ENCODE data around the gene MRPL22.

DNA sequence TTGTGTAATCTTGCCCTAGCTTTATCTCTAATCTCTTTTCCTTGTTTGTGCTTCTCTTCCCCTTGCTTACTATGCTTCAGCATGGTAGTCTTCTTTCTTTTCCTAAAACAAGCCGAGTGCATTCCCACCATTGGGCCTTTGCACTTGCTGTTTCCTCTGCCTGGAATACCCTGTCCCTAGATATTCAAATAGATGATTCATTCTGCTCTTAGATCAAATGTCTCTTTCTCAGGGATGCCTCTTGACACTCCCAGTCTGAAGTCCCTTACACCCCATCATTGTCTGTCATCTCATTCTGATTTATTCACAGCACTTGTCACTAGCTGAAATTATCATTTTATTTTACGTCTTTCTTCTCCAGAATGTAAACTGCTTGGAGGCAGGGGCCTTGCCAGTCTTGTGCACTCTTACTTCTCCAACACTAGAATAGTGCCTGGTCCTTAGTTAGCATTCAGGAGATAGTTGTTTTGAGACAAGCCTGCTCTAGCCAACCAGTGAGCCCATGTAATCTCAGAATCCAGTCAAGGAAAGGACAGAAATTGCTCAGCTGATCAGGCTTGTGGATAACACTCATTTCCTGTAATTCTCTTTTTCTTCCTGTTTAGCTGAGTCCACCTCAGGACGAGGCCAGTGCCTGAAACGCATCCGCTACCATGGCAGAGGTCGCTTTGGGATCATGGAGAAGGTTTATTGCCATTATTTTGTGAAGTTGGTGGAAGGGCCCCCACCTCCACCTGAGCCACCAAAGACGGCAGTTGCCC, 25.4 kb downstream of the MRPL22 start:
- no peak for TF ChIP-seq CTCF (conservative IDR thresholded peaks at IDR 0.05 in 1 of 2, IDR thresholded peaks at IDR 0.05 in 1 of 2; ENCODE audit: low read depth in 1 of 2, low read length in 2 of 2)
- no peak for TF ChIP-seq EZH2 (IDR thresholded peaks at IDR 0.05; ENCODE audit: low read length, missing control alignments)
